K562 (cell line): ENCODE results near the gene IDUA. TPM values are rescaled to one million over a fixed set of nuclear protein-coding genes. Genes with fewer than 3 reads are reported as not detected.

Source experiments
- ATAC-seq: fragments of 200-7000 bp; cut with Tn5 transposase; 3 replicates; pipeline ENCODE4 v1.9.1; 2020; ENCODE audit warnings: moderate library complexity
- BruUV-seq: library from RNA; stranded (reverse); fragments of 400-500 nt; replicated peaks from 2 replicates; lab custom pipeline; 2021; lab: Mats Ljungman, UMichigan
- CTCF ChIA-PET: fragments of 300-600 bp; formaldehyde crosslinking; extraction: SDS; loops from one replicate; lab custom pipeline; 2021; ENCODE audit warnings: low intra/inter-chr PET ratio; lab: Yijun Ruan, JAX
- POLR2A ChIA-PET: fragments of 300-600, 350-650 bp; sonication (Branson Sonifier 250); formaldehyde crosslinking; extraction: SDS; loops from one replicate; lab custom pipeline; 2021; ENCODE audit warnings: antibody characterized with exemption, inconsistent platforms; lab: Yijun Ruan, JAX
- DNase-seq, 4 experiments: peaks; one replicate each; pipeline versions ENCODE4 v3.0.0 to v3.0.0-alpha.2; 2011 to 2018; ENCODE audit warnings: low spot score in 3 of 4, mixed read lengths in 3 of 4; ENCODE audit errors: extremely low read depth in 1 of 4
- FAIRE-seq: peaks from 2 replicates; lab custom pipeline; 2011; peaks lifted over from hg19 to GRCh38; lab: Jason Lieb, UNC
- H2AFZ ChIP-seq: 2 replicates; pipeline ENCODE4 v1.6.0; 2011; ENCODE audit warnings: low read depth, low read length, control low read depth, inconsistent platforms
- H3K27ac ChIP-seq: fragments of 200-600 bp; 3 replicates; pipeline ENCODE4 v1.8.0; 2011; ENCODE audit warnings: low read depth, mild to moderate bottlenecking, control low read depth, inconsistent platforms, low read length, moderate library complexity, mixed read lengths; ENCODE audit errors: extremely low read depth
- H3K27me3 ChIP-seq, 2 experiments: fragments of 300-600 bp in 1 of 2; 2 replicates in 1 of 2; 3 replicates in 1 of 2; pipeline versions ENCODE4 v1.6.0 to v1.8.0; 2011; ENCODE audit warnings: inconsistent platforms in 2 of 2, low read length in 2 of 2, mild to moderate bottlenecking in 1 of 2, mixed read lengths in 1 of 2, moderate library complexity in 1 of 2; ENCODE audit not compliant: control insufficient read depth in 2 of 2, insufficient read depth in 2 of 2
- H3K36me3 ChIP-seq: fragments of 300-600 bp; 3 replicates; pipeline ENCODE4 v1.8.0; 2011; ENCODE audit warnings: mild to moderate bottlenecking, low read length, inconsistent platforms; ENCODE audit not compliant: control insufficient read depth, insufficient read depth
- H3K4me1 ChIP-seq, 2 experiments: fragments of 200-600 bp in 1 of 2; replicated peaks in 1 of 2; 2 replicates in 1 of 2; 3 replicates in 1 of 2; pipeline versions ENCODE4 v1.5.1 to v1.8.0; 2011; ENCODE audit warnings: inconsistent platforms in 2 of 2, low read length in 2 of 2, mild to moderate bottlenecking in 1 of 2, mixed read lengths in 1 of 2, moderate library complexity in 1 of 2; ENCODE audit not compliant: control insufficient read depth in 2 of 2, insufficient read depth in 2 of 2
- H3K4me2 ChIP-seq: 2 replicates; pipeline ENCODE4 v1.6.1; 2011; ENCODE audit warnings: low read length, control low read depth, inconsistent platforms, mixed read lengths; ENCODE audit not compliant: insufficient read depth
- H3K4me3 ChIP-seq: fragments of 200-600 bp; sonication (generic), shearing (Covaris generic); 2 replicates; pipeline ENCODE4 v1.5.1; 2016; ENCODE audit warnings: control low read depth, inconsistent platforms
- H3K79me2 ChIP-seq: fragments of 200-600 bp; 3 replicates; pipeline ENCODE4 v1.8.0; 2011; ENCODE audit warnings: low read length, inconsistent platforms; ENCODE audit not compliant: control insufficient read depth, insufficient read depth
- H3K9ac ChIP-seq, 2 experiments: 2 replicates each; pipeline versions ENCODE4 v1.6.0 to v1.6.1; 2011; ENCODE audit warnings: low read depth in 2 of 2, low read length in 2 of 2, control low read depth in 1 of 2, inconsistent platforms in 1 of 2, mild to moderate bottlenecking in 1 of 2, mixed read lengths in 1 of 2; ENCODE audit not compliant: insufficient read depth in 1 of 2
- H3K9me1 ChIP-seq: one replicate; pipeline ENCODE4 v1.6.0; 2011; ENCODE audit warnings: inconsistent platforms, mild to moderate bottlenecking, low read length, moderate library complexity; ENCODE audit not compliant: control insufficient read depth, insufficient read depth
- H3K9me3 ChIP-seq: replicated peaks from 2 replicates; pipeline ENCODE4 v1.5.1; 2011; ENCODE audit warnings: low read depth, low read length, inconsistent platforms; ENCODE audit not compliant: control insufficient read depth, insufficient read depth
- H4K20me1 ChIP-seq: replicated peaks from 2 replicates; pipeline ENCODE4 v1.6.1; 2011; ENCODE audit warnings: low read length, inconsistent platforms, mixed read lengths; ENCODE audit not compliant: control insufficient read depth, insufficient read depth
- POLR2G ChIP-seq: fragments of 200-400 bp; formaldehyde crosslinking; IDR thresholded peaks from 2 replicates; pipeline ENCODE4 v1.6.1; 2017; ENCODE audit warnings: low read depth, mild to moderate bottlenecking, antibody characterized with exemption, low read length, moderate library complexity
- ZNF699 ChIP-seq: fragments of 250-450 bp; sonication (Bioruptor Pico); IDR thresholded peaks from 2 replicates; pipeline ENCODE4 v1.8.0; 2021; ENCODE audit warnings: mild to moderate bottlenecking, moderate library complexity; ENCODE audit not compliant: insufficient replicate concordance
- WGBS: fragments of 100-300 bp; shearing (Covaris generic); methylation state at CpG from one replicate; pipeline ENCODE4 v1.1.6; 2016; ENCODE audit warnings: low coverage, mixed read lengths; ENCODE audit not compliant: insufficient coverage; ENCODE audit errors: missing lambda C conversion rate; 5-methylcytosine and 5-hydroxymethylcytosine counted together
- in situ Hi-C: fragments of 300-500 bp; cut with MboI; formaldehyde crosslinking; loops from 4 replicates; pipeline ENCODE4 v1.15.0; 2018; ENCODE audit warnings: inconsistent platforms, mixed read lengths
- intact Hi-C: fragments of 100-400 bp; cut with micrococcal nuclease; formaldehyde crosslinking; loops from 2 replicates; pipeline ENCODE4 v1.14.2; 2022
- polyA plus RNA-seq, 8 experiments: library from polyadenylated mRNA; depleted of rRNA in 4 of 8; stranded (reverse) in 5 of 8; unstranded in 3 of 8; fragments of >200 nt; fragmentation: Nextera tagmentation in 2 of 8; fragmentation: Illumina TruSeq in 1 of 8; extraction: Ambion mirVana in 2 of 8; extraction: Trizol in 1 of 8; gene quantifications; 2 replicates each; pipeline versions ENCODE4 v1.2.1 to v1.2.3, GENCODE V29; 2011 to 2014; ENCODE audit warnings: inconsistent platforms in 1 of 8, missing spikeins in 1 of 8
- total RNA-seq, 7 experiments: library from RNA; depleted of rRNA in 6 of 7; stranded (reverse); fragments of >200 nt in 6 of 7; fragmentation: Illumina TruSeq in 2 of 7; extraction: Trizol in 2 of 7; gene quantifications; 2 replicates each; pipeline versions ENCODE4 v1.2.1 to v1.2.3, GENCODE V29; 2011 to 2021; ENCODE audit warnings: low replicate concordance in 1 of 7

Gene IDUA
- total and polyA plus RNA-seq, 9 of the 15 experiments (the other 6 are each of a cell fraction or from before 2014, with no cell fraction given) = 0.04 to 16.1 (median 1.2) TPM

DNA sequence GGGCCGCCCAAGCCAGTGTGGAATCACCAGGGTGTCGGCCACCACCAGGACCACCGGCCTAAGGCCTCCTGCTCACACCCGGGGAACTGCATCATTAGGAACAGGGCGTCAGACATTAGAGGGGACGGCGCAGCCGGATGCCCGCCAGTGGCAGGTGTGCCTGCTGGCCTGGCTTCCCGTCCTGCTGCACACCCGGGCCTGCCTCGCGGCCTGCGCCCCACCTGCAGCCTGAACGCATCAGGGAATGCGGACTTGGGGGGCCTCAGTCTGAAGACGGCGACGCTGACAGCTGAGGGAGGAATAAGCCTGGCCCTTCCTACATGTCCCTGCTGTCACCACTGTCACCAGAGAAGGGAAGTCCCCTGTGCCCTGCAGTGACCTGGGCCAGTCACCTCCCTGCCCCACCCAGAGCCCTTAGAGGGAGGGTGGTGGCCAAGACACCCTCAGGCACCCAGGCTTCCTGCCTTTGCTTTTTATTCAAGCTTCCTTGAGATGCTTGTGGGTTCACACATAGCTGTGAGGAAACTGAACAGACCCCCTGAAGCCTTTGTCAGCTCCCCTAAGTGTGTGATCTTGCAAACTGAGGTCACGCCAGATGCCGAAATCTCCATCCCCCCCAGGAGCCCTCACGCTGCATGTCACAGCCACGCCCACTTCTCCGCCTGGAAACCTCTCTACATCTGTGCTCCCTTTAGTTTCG is 16.6 kb upstream of the IDUA start:
- no TSS peak for BruUV-seq
- no peak for ATAC-seq
- H3K27me3 ChIP-seq = no peaks in the 10 kb centered on the region
- no peak for FAIRE-seq
- TF ChIP-seq POLR2G = 0 out of 2 replicates have a peak, but pooled peaks have one; percentile 26
- no peak for TF ChIP-seq ZNF699 (CRISPR knock-in tag)
- in situ Hi-C loops = no loop called here
- ChIA-PET POLR2A (interaction anchor here (0.6 kb wide), 1 partner anchor 12 kb away, joined by 3 read pairs; no protein-coding TSS in a partner anchor), CTCF (no interaction called here)
- no peaks in the 10 kb centered on the region for H3K9me3 ChIP-seq
- peaks cover 12% of the 10 kb centered on the region; the same call in 1 of the 3 replicates for H3K36me3 ChIP-seq
- H3K9ac ChIP-seq = peak overlapping the region in 1 of 2 experiments; percentile 58; a peak in 2 of 4 replicates
- peaks cover 0 to 70% of the 10 kb centered on the region in 2 experiments; a peak in 4 of 5 replicates for H3K4me1 ChIP-seq
- no peaks in the 10 kb centered on the region for H3K9me1 ChIP-seq
- H3K4me2 ChIP-seq = no peak overlapping the region
- WGBS = 92% methylated on average over 19 of the region's 25 CpGs
- no peaks in the 10 kb centered on the region; the same call in 1 of the 2 replicates for H4K20me1 ChIP-seq
- DNase-seq = no peak
- H3K27ac ChIP-seq = no peak overlapping the region
- H2AFZ ChIP-seq = no peak overlapping the region
- no peak overlapping the region for H3K4me3 ChIP-seq
- intact Hi-C loops = no loop called here
- H3K79me2 ChIP-seq = peaks cover 10% of the 10 kb centered on the region; the same call in 2 of the 3 replicates
